Peyer's patch (tissue), 4 donors: Measurements from ENCODE around the gene THRA. TPM values are rescaled to one million over a fixed set of nuclear protein-coding genes. Genes with fewer than 3 reads are reported as not detected.

ENCODE experiments used
- DNase-seq, 3 donors: peaks; one replicate each; pipeline ENCODE4 v3.0.0-alpha.2; 2017 to 2019
- H3K27ac ChIP-seq, 4 donors: fragments of 200-600 bp; sonication (generic); one replicate each; pipeline ENCODE4 v1.5.1; 2016 to 2019
- H3K27me3 ChIP-seq, 2 donors: fragments of 200-600 bp; sonication (generic); one replicate each; pipeline ENCODE4 v1.5.1; 2019
- H3K36me3 ChIP-seq, 3 donors: fragments of 200-600 bp; sonication (generic); one replicate each; pipeline ENCODE4 v1.5.1; 2016 to 2019
- H3K4me1 ChIP-seq, 4 donors: fragments of 200-600 bp; sonication (generic); one replicate each; pipeline ENCODE4 v1.5.1; 2016 to 2019
- H3K4me3 ChIP-seq, 4 donors: fragments of 200-600 bp; sonication (generic); 1 replicate in 3 of 4; 2 replicates in 1 of 4; pipeline ENCODE4 v1.5.1; 2016 to 2019; ENCODE audit warnings: mild to moderate bottlenecking in 1 of 4
- H3K9me3 ChIP-seq, 4 donors: fragments of 200-600 bp; sonication (generic); one replicate each; pipeline ENCODE4 v1.5.1; 2016 to 2019; ENCODE audit warnings: mild to moderate bottlenecking in 1 of 4
- CTCF ChIP-seq, 6 experiments: fragments of 450-650 bp in 4 of 6; fragments of 200-600 bp in 2 of 6; sonication (generic) in 1 of 6; IDR thresholded peaks; one replicate each; pipeline ENCODE4 v1.5.1; 2017 to 2019; ENCODE audit warnings: antibody characterized with exemption in 6 of 6, mild to moderate bottlenecking in 3 of 6, moderate library complexity in 1 of 6
- POLR2A ChIP-seq, 2 donors: fragments of 450-650 bp; IDR thresholded peaks; one replicate each; pipeline ENCODE4 v1.5.1; 2017; ENCODE audit warnings: antibody characterized with exemption in 2 of 2, mild to moderate bottlenecking in 2 of 2, moderate library complexity in 2 of 2
- total RNA-seq, 4 donors: library from RNA; depleted of rRNA; stranded (reverse); fragments of >200 nt; gene quantifications; one replicate each; pipeline ENCODE4 v1.1.0, GENCODE V29; 2016

THRA gene
- total RNA-seq, 4 donors from 2014 or later, result 43.4 to 80.5 (median 68.5) TPM

- H3K9me3 ChIP-seq, result no peaks in the 10 kb centered on the region
- no peak overlapping the region for H3K4me3 ChIP-seq
- peaks cover 0 to 39% (median 5%) of the 10 kb centered on the region in 4 donors for H3K4me1 ChIP-seq
- TF ChIP-seq POLR2A (IDR thresholded peaks at IDR 0.05) (no peak), CTCF (IDR thresholded peaks at IDR 0.05) (no peak)
- no peak for DNase-seq
- peak overlapping the region in 2 of 4 donors; percentile 49 to 53 for H3K27ac ChIP-seq
- no peaks in the 10 kb centered on the region for H3K27me3 ChIP-seq
- H3K36me3 ChIP-seq, result peaks cover 0 to 79% (median 0%) of the 10 kb centered on the region in 3 donors
These were observed 27.7 kb downstream of the THRA start for GRCh38 chr17:40090237-40091119.

GRCh38 chr17:40091691-40092397, 29.1 kb downstream of the THRA start:
- peaks cover 0 to 53% (median 18%) of the 10 kb centered on the region in 4 donors for H3K4me1 ChIP-seq
- H3K27me3 ChIP-seq, result no peaks in the 10 kb centered on the region
- DNase-seq, result no peak
- H3K27ac ChIP-seq, result peak overlapping the region in 3 of 4 donors; percentile 25 to 99 (median 72)
- no peak overlapping the region for H3K4me3 ChIP-seq
- H3K9me3 ChIP-seq, result no peaks in the 10 kb centered on the region
- TF ChIP-seq CTCF (IDR thresholded peaks at IDR 0.05), result no peak
- TF ChIP-seq POLR2A (IDR thresholded peaks at IDR 0.05), result no peak
- H3K36me3 ChIP-seq, result peaks cover 0 to 79% (median 0%) of the 10 kb centered on the region in 3 donors

GRCh38 chr17:40092581-40092980, 29.8 kb downstream of the THRA start:
- TF ChIP-seq POLR2A (IDR thresholded peaks at IDR 0.05) (no peak), CTCF (IDR thresholded peaks at IDR 0.05) (no peak)
- Histone ChIP-seq H3K4me3 (no peak overlapping the region), H3K36me3 (peaks cover 0 to 79% (median 0%) of the 10 kb centered on the region in 3 donors), H3K27me3 (no peaks in the 10 kb centered on the region), H3K27ac (peak overlapping the region in 3 of 4 donors; percentile 17 to 99 (median 72)), H3K9me3 (no peaks in the 10 kb centered on the region), H3K4me1 (peaks cover 4 to 60% (median 25%) of the 10 kb centered on the region in 4 donors)
- no peak for DNase-seq

GRCh38 chr17:40093005-40093579, 30.3 kb downstream of the THRA start:
- Histone ChIP-seq H3K9me3 (no peaks in the 10 kb centered on the region), H3K4me3 (no peak overlapping the region), H3K27me3 (no peaks in the 10 kb centered on the region), H3K36me3 (peaks cover 0 to 75% (median 0%) of the 10 kb centered on the region in 3 donors), H3K4me1 (peaks cover 8 to 66% (median 29%) of the 10 kb centered on the region in 4 donors), H3K27ac (peak overlapping the region in 3 of 4 donors; percentile 17 to 99 (median 72))
- TF ChIP-seq POLR2A (IDR thresholded peaks at IDR 0.05) (no peak), CTCF (IDR thresholded peaks at IDR 0.05) (no peak)
- DNase-seq, result no peak

GRCh38 chr17:40093580-40094201, 30.9 kb downstream of the THRA start:
- no peak overlapping the region for H3K4me3 ChIP-seq

More at GRCh38 chr17:40093580-40094201, 30.9 kb downstream of the THRA start:
- peak overlapping the region in 2 of 4 donors; percentile 72 to 99 for H3K27ac ChIP-seq
- H3K4me1 ChIP-seq, result peaks cover 8 to 72% (median 33%) of the 10 kb centered on the region in 4 donors
- H3K9me3 ChIP-seq, result no peaks in the 10 kb centered on the region
- no peaks in the 10 kb centered on the region for H3K27me3 ChIP-seq
- TF ChIP-seq CTCF (IDR thresholded peaks at IDR 0.05), result no peak
- TF ChIP-seq POLR2A (IDR thresholded peaks at IDR 0.05), result no peak
- peaks cover 0 to 69% (median 0%) of the 10 kb centered on the region in 3 donors for H3K36me3 ChIP-seq
- DNase-seq, result no peak
